K562 (cell line): Measurements from ENCODE around the gene ZSCAN26. TPM values are rescaled to one million over a fixed set of nuclear protein-coding genes. Genes with fewer than 3 reads are reported as not detected.
A peak's percentile ranks its signal among the peaks of the same experiment; 100 is the strongest.

Experiments used
- ARID2 ChIP-seq: fragments of 450-650 bp; IDR thresholded peaks from 2 replicates; pipeline ENCODE4 v1.6.1; 2017; ENCODE audit warnings: antibody characterized with exemption, mild to moderate bottlenecking
- ATF4 ChIP-seq: fragments of 450-650 bp; formaldehyde crosslinking; IDR thresholded peaks from 2 replicates; pipeline ENCODE4 v1.4.0; 2022; ENCODE audit warnings: mild to moderate bottlenecking, moderate library complexity
- C11orf30 ChIP-seq: fragments of 450-650 bp; IDR thresholded peaks from 2 replicates; pipeline ENCODE4 v1.6.1; 2016; ENCODE audit warnings: low read depth, mild to moderate bottlenecking
- CREB3 ChIP-seq: fragments of 450-650 bp; conservative IDR thresholded peaks from 2 replicates; pipeline ENCODE4 v1.6.1; 2016; ENCODE audit warnings: missing genetic modification characterization, low read depth, mild to moderate bottlenecking, missing compliant biosample characterization, moderate library complexity
- ELF4 ChIP-seq: fragments of 450-650 bp; formaldehyde crosslinking; IDR thresholded peaks from 2 replicates; pipeline ENCODE4 v1.4.0; 2022; ENCODE audit warnings: missing genetic modification characterization
- HIVEP1 ChIP-seq: fragments of 250-450 bp; sonication (Bioruptor Pico); IDR thresholded peaks from 2 replicates; pipeline ENCODE4 v1.4.0; 2020; ENCODE audit warnings: mild to moderate bottlenecking
- KLF10 ChIP-seq: fragments of 250-450 bp; sonication (Bioruptor Pico); IDR thresholded peaks from 2 replicates; pipeline ENCODE4 v1.6.1; 2021; ENCODE audit warnings: matching md5 sums
- LEF1 ChIP-seq: fragments of 450-650 bp; IDR thresholded peaks from 2 replicates; pipeline ENCODE4 v1.6.1; 2016; ENCODE audit warnings: mild to moderate bottlenecking
- RAD51 ChIP-seq: fragments of 450-650 bp; IDR thresholded peaks from 2 replicates; pipeline ENCODE4 v1.7.1; 2016; ENCODE audit warnings: low read depth, mild to moderate bottlenecking, borderline replicate concordance
- RBBP5 ChIP-seq: fragments of 200-600 bp; sonication (generic); IDR thresholded peaks from 2 replicates; pipeline ENCODE4 v1.6.1; 2012; ENCODE audit warnings: borderline replicate concordance, mild to moderate bottlenecking, low read length, control low read depth, inconsistent platforms; ENCODE audit not compliant: insufficient read depth, poor library complexity, severe bottlenecking
- RCOR1 ChIP-seq, 2 experiments: IDR thresholded peaks; 2 replicates each; pipeline ENCODE4 v1.6.1; 2012; ENCODE audit warnings: low read depth in 2 of 2, low read length in 2 of 2, borderline replicate concordance in 1 of 2, improper control_type of control experiment in 1 of 2
- SAP30 ChIP-seq: fragments of 200-600 bp; sonication (generic); IDR thresholded peaks from 2 replicates; pipeline ENCODE4 v1.6.1; 2012; ENCODE audit warnings: borderline replicate concordance, low read depth, mild to moderate bottlenecking, moderate library complexity, low read length, control low read depth, inconsistent platforms; ENCODE audit not compliant: insufficient read depth, poor library complexity, severe bottlenecking
- SIN3A ChIP-seq, 2 experiments: fragments of 150-350 bp in 1 of 2; IDR thresholded peaks; 2 replicates each; pipeline ENCODE4 v1.6.1; 2011 to 2016; ENCODE audit warnings: borderline replicate concordance in 2 of 2, low read depth in 2 of 2, low read length in 2 of 2, mild to moderate bottlenecking in 2 of 2, moderate library complexity in 2 of 2; ENCODE audit not compliant: control insufficient read depth in 1 of 2
- SMAD4 ChIP-seq: fragments of 250-450 bp; sonication (Bioruptor Pico); conservative IDR thresholded peaks from 2 replicates; pipeline ENCODE4 v1.8.0; 2021; ENCODE audit warnings: inconsistent platforms, mild to moderate bottlenecking, moderate library complexity
- TAF1 ChIP-seq: IDR thresholded peaks from 2 replicates; pipeline ENCODE4 v1.6.1; 2011; ENCODE audit warnings: mild to moderate bottlenecking, low read length, moderate library complexity; ENCODE audit not compliant: insufficient read depth, control insufficient read depth, severe bottlenecking; ENCODE audit errors: extremely low read depth
- ZNF398 ChIP-seq: fragments of 250-450 bp; sonication (Bioruptor Pico); IDR thresholded peaks from 2 replicates; pipeline ENCODE4 v1.8.0; 2021; ENCODE audit warnings: moderate library complexity, mild to moderate bottlenecking, inconsistent platforms
- ZNF431 ChIP-seq: sonication (generic); formaldehyde crosslinking; IDR thresholded peaks from 2 replicates; pipeline ENCODE4 v1.8.0; 2022; ENCODE audit warnings: mild to moderate bottlenecking, missing genetic modification reagents
- ZNF764 ChIP-seq: fragments of 250-450 bp; sonication (Bioruptor Pico); IDR thresholded peaks from 2 replicates; pipeline ENCODE4 v1.4.0; 2020; ENCODE audit warnings: low read depth, mild to moderate bottlenecking, moderate library complexity
- polyA plus RNA-seq, 8 experiments: library from polyadenylated mRNA; depleted of rRNA in 4 of 8; stranded (reverse) in 5 of 8; unstranded in 3 of 8; fragments of >200 nt; fragmentation: Nextera tagmentation in 2 of 8; fragmentation: Illumina TruSeq in 1 of 8; extraction: Ambion mirVana in 2 of 8; extraction: Trizol in 1 of 8; gene quantifications; 2 replicates each; pipeline versions ENCODE4 v1.2.1 to v1.2.3, GENCODE V29; 2011 to 2014; ENCODE audit warnings: inconsistent platforms in 1 of 8, missing spikeins in 1 of 8
- total RNA-seq, 7 experiments: library from RNA; depleted of rRNA in 6 of 7; stranded (reverse); fragments of >200 nt in 6 of 7; fragmentation: Illumina TruSeq in 2 of 7; extraction: Trizol in 2 of 7; gene quantifications; 2 replicates each; pipeline versions ENCODE4 v1.2.1 to v1.2.3, GENCODE V29; 2011 to 2021; ENCODE audit warnings: low replicate concordance in 1 of 7
- TF ChIP-seq, protein P1 (sequence below): sonication (generic); formaldehyde crosslinking; IDR thresholded peaks from 2 replicates; pipeline ENCODE4 v1.4.0; 2020; ENCODE audit warnings: mild to moderate bottlenecking, missing genetic modification reagents

ZSCAN26 gene
- total and polyA plus RNA-seq, 9 of the 15 experiments (the other 6 are each of a cell fraction or from before 2014, with no cell fraction given): 5.9 to 14.2 (median 10.5) TPM

GRCh38 chr6:28266962-28267694 lies at the start of gene ZSCAN26 (continued):
- TF ChIP-seq ATF4 (CRISPR knock-in tag) (0 out of 2 replicates have a peak, but pooled peaks have one; percentile 28), RCOR1 (IDR thresholded peaks at IDR 0.05; ENCODE audit: borderline replicate concordance in 1 of 2, low read depth in 2 of 2, low read length in 2 of 2) (peak in 1 of 2 experiments; percentile 83; a peak in 2 of 4 replicates), ELF4 (CRISPR knock-in tag) (peak; percentile 88), ZNF431 (CRISPR knock-in tag) (0 out of 2 replicates have a peak, but pooled peaks have one; percentile 10), ZNF764 (CRISPR knock-in tag) (no peak), ZNF398 (CRISPR knock-in tag) (no peak), RAD51 (no peak), TAF1 (peak; percentile 91), SMAD4 (CRISPR knock-in tag) (peak; percentile 79; the same call in 1 of the 2 replicates), C11orf30 (peak; percentile 66), ARID2 (0 out of 2 replicates have a peak, but pooled peaks have one; percentile 27), SAP30 (peak; percentile 74), RBBP5 (peak; percentile 98), HIVEP1 (CRISPR knock-in tag) (peak; percentile 75; the same call in 1 of the 2 replicates), CREB3 (tag) (no peak), KLF10 (no peak), SIN3A (IDR thresholded peaks at IDR 0.05; ENCODE audit: borderline replicate concordance in 2 of 2, control insufficient read depth in 1 of 2, low read depth in 2 of 2, low read length in 2 of 2) (peak in 1 of 2 experiments; percentile 91), LEF1 (0 out of 2 replicates have a peak, but pooled peaks have one; percentile 53)
- TF ChIP-seq, protein P1, sequence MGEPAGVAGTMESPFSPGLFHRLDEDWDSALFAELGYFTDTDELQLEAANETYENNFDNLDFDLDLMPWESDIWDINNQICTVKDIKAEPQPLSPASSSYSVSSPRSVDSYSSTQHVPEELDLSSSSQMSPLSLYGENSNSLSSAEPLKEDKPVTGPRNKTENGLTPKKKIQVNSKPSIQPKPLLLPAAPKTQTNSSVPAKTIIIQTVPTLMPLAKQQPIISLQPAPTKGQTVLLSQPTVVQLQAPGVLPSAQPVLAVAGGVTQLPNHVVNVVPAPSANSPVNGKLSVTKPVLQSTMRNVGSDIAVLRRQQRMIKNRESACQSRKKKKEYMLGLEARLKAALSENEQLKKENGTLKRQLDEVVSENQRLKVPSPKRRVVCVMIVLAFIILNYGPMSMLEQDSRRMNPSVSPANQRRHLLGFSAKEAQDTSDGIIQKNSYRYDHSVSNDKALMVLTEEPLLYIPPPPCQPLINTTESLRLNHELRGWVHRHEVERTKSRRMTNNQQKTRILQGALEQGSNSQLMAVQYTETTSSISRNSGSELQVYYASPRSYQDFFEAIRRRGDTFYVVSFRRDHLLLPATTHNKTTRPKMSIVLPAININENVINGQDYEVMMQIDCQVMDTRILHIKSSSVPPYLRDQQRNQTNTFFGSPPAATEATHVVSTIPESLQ (CRISPR knock-in tag): 0 out of 2 replicates have a peak, but pooled peaks have one; percentile 82
